Measurements from ENCODE around the gene DCLK1. TPM values are rescaled to one million over a fixed set of nuclear protein-coding genes. Genes with fewer than 3 reads are reported as not detected.

The DCLK1 gene
- total RNA-seq (2022; extraction: Qiagen RNA extraction), result 0.92 to 1.6 TPM (median 0.97 TPM) in 5 replicates

DNA sequence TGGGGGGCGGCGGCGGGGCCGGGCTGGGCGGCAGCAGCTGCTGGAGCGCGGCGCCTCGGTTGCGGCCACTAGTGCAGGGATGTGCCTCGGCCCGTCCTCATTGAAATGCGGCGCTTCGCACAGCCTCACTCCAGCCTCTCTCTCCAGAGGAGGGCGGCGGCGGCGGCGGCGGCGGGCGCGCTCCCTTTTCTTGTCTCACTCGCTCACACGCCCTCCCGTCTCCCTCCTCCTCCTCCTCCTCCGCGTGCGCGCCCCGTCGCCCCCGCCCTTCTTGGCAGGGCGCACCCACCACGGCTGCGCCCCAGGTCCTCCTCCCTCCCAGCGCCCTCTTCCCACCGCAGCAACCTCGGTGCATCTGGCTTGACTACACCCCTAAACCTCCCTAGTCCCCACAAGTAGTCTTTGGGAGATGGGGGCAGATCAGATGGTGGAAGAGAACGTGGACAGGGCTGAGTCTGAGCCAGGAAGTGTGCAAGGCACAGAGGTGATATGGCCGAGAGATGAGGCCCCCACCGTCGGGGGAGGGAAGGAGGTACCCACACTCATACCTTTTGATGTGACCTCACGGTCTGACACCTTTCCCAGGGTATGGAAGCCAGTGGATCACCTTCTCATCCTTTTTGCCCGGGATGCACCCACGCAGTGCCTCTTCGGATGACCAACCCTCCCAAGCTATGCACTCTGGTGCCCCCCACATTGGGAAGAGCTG is at the start of gene DCLK1:
DCLK1 (minus strand) TSS at position 161 of the 709 bp plus-strand sequence.

Other genes with a start within 250 kb of the DCLK1 start
- not detected in 5 replicates for gene SOHLH2, start 83.2 kb upstream of the DCLK1 start, total RNA-seq (2022; extraction: Qiagen RNA extraction)
- 0.16 to 0.67 TPM (median 0.22 TPM) in 5 replicates for gene CCDC169, start 166.4 kb upstream of the DCLK1 start, total RNA-seq (2022; extraction: Qiagen RNA extraction)
- gene SPART, start 215.0 kb upstream of the DCLK1 start, total RNA-seq (2022; extraction: Qiagen RNA extraction), result 19.9 to 29.5 TPM (median 21.1 TPM) in 5 replicates

Data from A549 treated with Hydrocortisone at 1 μM for 4 hours (cell line).